ENCODE measurements around the gene HIF3A. TPM values are rescaled to one million over a fixed set of nuclear protein-coding genes. Genes with fewer than 3 reads are reported as not detected.

HIF3A gene
- total RNA-seq, 6 experiments from 2014 or later = 0.14 to 3.3 (median 2.1) TPM

- no peak overlapping the region for H3K4me3 Mint-ChIP-seq
- peaks cover 14% of the 10 kb centered on the region for H3K9me3 Mint-ChIP-seq
- peaks cover 6% of the 10 kb centered on the region for H3K4me1 Mint-ChIP-seq (ENCODE audit: low read depth)
- peaks cover 41% of the 10 kb centered on the region for H3K36me3 Mint-ChIP-seq (ENCODE audit: low read depth)
- no peak overlapping the region for H3K27ac Mint-ChIP-seq
- no peak for TF ChIP-seq CTCF (IDR thresholded peaks at IDR 0.05)
- no peak for DNase-seq
- H3K27me3 Mint-ChIP-seq (ENCODE audit: insufficient read depth) = peaks cover 3% of the 10 kb centered on the region
These were observed 88.8 kb downstream of the HIF3A start for GRCh38 chr19:46385636-46386035.

- Mint-ChIP-seq H3K27me3 (ENCODE audit: insufficient read depth) (peaks cover 3% of the 10 kb centered on the region), H3K4me1 (ENCODE audit: low read depth) (peaks cover 3% of the 10 kb centered on the region), H3K36me3 (ENCODE audit: low read depth) (peaks cover 36% of the 10 kb centered on the region), H3K4me3 (no peak overlapping the region), H3K27ac (no peak overlapping the region), H3K9me3 (peaks cover 14% of the 10 kb centered on the region)
- TF ChIP-seq CTCF (IDR thresholded peaks at IDR 0.05) = no peak
- no peak for DNase-seq
These were observed 89.3 kb downstream of the HIF3A start for GRCh38 chr19:46386151-46386550.

- Mint-ChIP-seq H3K4me1 (ENCODE audit: low read depth) (peaks cover 10% of the 10 kb centered on the region), H3K27ac (no peak overlapping the region), H3K27me3 (ENCODE audit: insufficient read depth) (peaks cover 4% of the 10 kb centered on the region), H3K36me3 (ENCODE audit: low read depth) (peaks cover 34% of the 10 kb centered on the region), H3K9me3 (peaks cover 14% of the 10 kb centered on the region), H3K4me3 (no peak overlapping the region)
- no peak for TF ChIP-seq CTCF (IDR thresholded peaks at IDR 0.05)
- no peak for DNase-seq
These were observed 90.3 kb downstream of the HIF3A start for GRCh38 chr19:46386996-46387712.

GRCh38 chr19:46387713-46388130, 90.9 kb downstream of the HIF3A start:
- Mint-ChIP-seq H3K27ac (no peak overlapping the region), H3K9me3 (peaks cover 14% of the 10 kb centered on the region), H3K36me3 (ENCODE audit: low read depth) (peaks cover 34% of the 10 kb centered on the region), H3K27me3 (ENCODE audit: insufficient read depth) (peaks cover 4% of the 10 kb centered on the region), H3K4me3 (no peak overlapping the region), H3K4me1 (ENCODE audit: low read depth) (peaks cover 16% of the 10 kb centered on the region)
- DNase-seq = no peak
- TF ChIP-seq CTCF (IDR thresholded peaks at IDR 0.05) = no peak

- no peak for DNase-seq
- peaks cover 4% of the 10 kb centered on the region for H3K27me3 Mint-ChIP-seq (ENCODE audit: insufficient read depth)
- no peak overlapping the region for H3K27ac Mint-ChIP-seq
- peaks cover 24% of the 10 kb centered on the region for H3K4me1 Mint-ChIP-seq (ENCODE audit: low read depth)
- peaks cover 14% of the 10 kb centered on the region for H3K9me3 Mint-ChIP-seq
- peaks cover 34% of the 10 kb centered on the region for H3K36me3 Mint-ChIP-seq (ENCODE audit: low read depth)
- TF ChIP-seq CTCF (IDR thresholded peaks at IDR 0.05) = no peak
- H3K4me3 Mint-ChIP-seq = no peak overlapping the region
These were observed 91.7 kb downstream of the HIF3A start for GRCh38 chr19:46388311-46389095.
